Measurements from ENCODE around the gene PRDM11. TPM values are rescaled to one million over a fixed set of nuclear protein-coding genes. Genes with fewer than 3 reads are reported as not detected.
A peak's percentile ranks its signal among the peaks of the same experiment; 100 is the strongest.
"Not testable (repeated sequence)": the region's sequence is repeated elsewhere in the genome, so short reads cannot be mapped to it uniquely, and the experiment has no call there.

Gene PRDM11
- total RNA-seq, 6 experiments from 2014 or later = 1.4 to 4.1 (median 3.8) TPM

DNA sequence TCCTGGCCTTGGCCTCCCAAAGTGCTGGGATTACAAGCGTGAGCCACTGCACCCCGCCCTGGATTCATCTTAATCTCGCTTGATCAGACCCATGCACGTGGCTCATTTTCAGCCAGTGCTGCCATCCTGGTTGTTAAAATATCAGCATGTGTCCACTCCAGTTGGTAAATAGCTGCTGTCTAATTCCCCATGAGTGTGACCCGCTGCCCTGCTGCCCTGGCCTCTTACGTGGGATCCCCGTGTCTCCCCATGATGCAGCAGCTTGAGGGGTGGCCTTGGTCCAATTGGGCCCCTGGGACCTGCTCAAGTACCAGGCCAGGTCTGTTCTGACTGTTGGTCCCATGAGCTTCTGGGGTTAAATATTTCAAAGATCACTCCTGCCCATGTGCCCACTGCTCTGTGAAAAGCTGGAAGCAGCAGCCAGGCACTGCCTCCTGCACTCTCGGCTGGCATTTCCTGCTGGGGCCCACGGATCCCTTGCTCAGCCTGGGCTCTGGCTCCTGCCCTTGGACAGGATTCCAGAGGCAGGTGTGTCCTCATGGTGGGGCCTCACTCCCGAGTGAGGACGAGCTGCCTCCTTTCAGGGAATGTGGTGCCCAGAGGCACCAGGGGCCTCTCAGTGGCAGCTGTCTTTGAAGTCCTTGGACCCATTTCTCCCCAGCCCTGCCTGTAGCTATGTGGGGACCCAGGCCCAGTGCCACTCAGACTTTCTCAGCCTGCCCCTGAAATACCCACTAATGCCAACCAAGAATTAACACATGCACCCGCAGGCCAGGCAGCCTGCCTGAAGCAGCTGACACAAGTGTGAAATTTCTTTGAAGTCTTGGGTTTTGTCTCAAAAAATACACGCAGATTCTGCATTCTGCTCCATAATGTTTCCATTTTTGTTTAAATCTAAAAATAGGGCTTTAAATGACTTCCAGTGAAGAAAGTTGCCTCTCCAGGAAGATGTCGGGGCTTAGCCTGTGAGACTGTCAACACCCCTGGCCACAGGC is 38.1 kb upstream of the PRDM11 start:
- TF ChIP-seq, protein P1, sequence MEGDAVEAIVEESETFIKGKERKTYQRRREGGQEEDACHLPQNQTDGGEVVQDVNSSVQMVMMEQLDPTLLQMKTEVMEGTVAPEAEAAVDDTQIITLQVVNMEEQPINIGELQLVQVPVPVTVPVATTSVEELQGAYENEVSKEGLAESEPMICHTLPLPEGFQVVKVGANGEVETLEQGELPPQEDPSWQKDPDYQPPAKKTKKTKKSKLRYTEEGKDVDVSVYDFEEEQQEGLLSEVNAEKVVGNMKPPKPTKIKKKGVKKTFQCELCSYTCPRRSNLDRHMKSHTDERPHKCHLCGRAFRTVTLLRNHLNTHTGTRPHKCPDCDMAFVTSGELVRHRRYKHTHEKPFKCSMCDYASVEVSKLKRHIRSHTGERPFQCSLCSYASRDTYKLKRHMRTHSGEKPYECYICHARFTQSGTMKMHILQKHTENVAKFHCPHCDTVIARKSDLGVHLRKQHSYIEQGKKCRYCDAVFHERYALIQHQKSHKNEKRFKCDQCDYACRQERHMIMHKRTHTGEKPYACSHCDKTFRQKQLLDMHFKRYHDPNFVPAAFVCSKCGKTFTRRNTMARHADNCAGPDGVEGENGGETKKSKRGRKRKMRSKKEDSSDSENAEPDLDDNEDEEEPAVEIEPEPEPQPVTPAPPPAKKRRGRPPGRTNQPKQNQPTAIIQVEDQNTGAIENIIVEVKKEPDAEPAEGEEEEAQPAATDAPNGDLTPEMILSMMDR (IDR thresholded peaks at IDR 0.05) = no peak
- TF ChIP-seq POLR2A (IDR thresholded peaks at IDR 0.05) = no peak
- intact Hi-C loops (cut with DNase I) = loop anchor here (5.0 to 10.0 kb wide), 3 partner anchors 176 to 189 kb away; no protein-coding TSS in a partner anchor
- 74% methylated on average over 8 of the region's 14 CpGs for WGBS (ENCODE audit: insufficient coverage, low coverage, low lambda C conversion rate, missing lambda C conversion rate)

DNA sequence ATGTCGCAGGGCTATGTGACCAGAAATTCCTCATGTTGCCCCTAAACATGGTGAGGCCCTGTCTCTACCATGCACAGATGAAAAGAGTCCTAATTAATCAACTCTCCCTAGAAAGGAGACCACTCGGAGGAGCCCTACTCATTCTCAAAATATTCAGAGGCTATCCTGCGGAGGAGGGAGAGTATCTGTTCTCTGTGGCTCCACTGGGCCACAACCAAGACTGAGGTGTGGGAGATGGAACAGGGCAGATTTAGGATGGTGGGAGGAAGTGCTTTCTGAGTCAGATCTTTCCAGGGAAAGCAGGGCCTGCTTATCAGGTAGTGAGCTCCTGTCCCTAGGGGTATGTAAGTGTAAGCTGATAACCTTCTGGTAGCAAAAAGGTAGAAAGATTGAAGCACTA is 37.0 kb upstream of the PRDM11 start:
- Histone ChIP-seq H3K9me3 (no peaks in the 10 kb centered on the region), H3K4me3 (no peak overlapping the region), H3K36me3 (no peaks in the 10 kb centered on the region), H3K27me3 (peaks cover 0 to 1% of the 10 kb centered on the region in 2 donors), H3K27ac (no peak overlapping the region), H3K4me1 (no peaks in the 10 kb centered on the region)
- 79% methylated on average over 3 of the region's 3 CpGs for WGBS (ENCODE audit: insufficient coverage, low coverage, low lambda C conversion rate, missing lambda C conversion rate)
- TF ChIP-seq POLR2A (IDR thresholded peaks at IDR 0.05) = no peak
- TF ChIP-seq, protein P1 (IDR thresholded peaks at IDR 0.05) = no peak
- intact Hi-C loops (cut with DNase I) = loop anchor here (5.0 to 10.0 kb wide), 3 partner anchors 177 to 188 kb away; no protein-coding TSS in a partner anchor
- DNase-seq (no peak), ATAC-seq (no peak)

More for the DNA sequence above, 38.1 kb upstream of the PRDM11 start:
- no peaks in the 10 kb centered on the region for H3K27me3 ChIP-seq
- H3K36me3 ChIP-seq = no peaks in the 10 kb centered on the region
- H3K4me3 ChIP-seq = no peak overlapping the region
- H3K4me1 ChIP-seq = peaks cover 0 to 2% (median 0%) of the 10 kb centered on the region in 4 donors
- no peak for ATAC-seq
- DNase-seq = no peak
- H3K27ac ChIP-seq = no peak overlapping the region
- H3K9me3 ChIP-seq = no peaks in the 10 kb centered on the region

- DNase-seq (no peak), ATAC-seq (peak; percentile 88 to 94 (median 92))
- intact Hi-C loops (cut with DNase I) = loop anchor here (5.0 kb wide), 1 partner anchor 222 kb away; no protein-coding TSS in a partner anchor
- Histone ChIP-seq H3K4me3 (no peak overlapping the region), H3K4me1 (no peaks in the 10 kb centered on the region), H3K36me3 (no peaks in the 10 kb centered on the region), H3K9me3 (no peaks in the 10 kb centered on the region), H3K27ac (no peak overlapping the region), H3K27me3 (peaks cover 0 to 4% of the 10 kb centered on the region in 2 donors)
- TF ChIP-seq POLR2A (IDR thresholded peaks at IDR 0.05) = no peak
- TF ChIP-seq, protein P1 (IDR thresholded peaks at IDR 0.05) = peak; percentile 66 to 83 (median 77)
- WGBS (ENCODE audit: insufficient coverage, low coverage, low lambda C conversion rate, missing lambda C conversion rate) = 3% methylated on average over 10 of the region's 10 CpGs
These were observed 35.9 kb upstream of the PRDM11 start for GRCh38 chr11:45110562-45110961.

DNA sequence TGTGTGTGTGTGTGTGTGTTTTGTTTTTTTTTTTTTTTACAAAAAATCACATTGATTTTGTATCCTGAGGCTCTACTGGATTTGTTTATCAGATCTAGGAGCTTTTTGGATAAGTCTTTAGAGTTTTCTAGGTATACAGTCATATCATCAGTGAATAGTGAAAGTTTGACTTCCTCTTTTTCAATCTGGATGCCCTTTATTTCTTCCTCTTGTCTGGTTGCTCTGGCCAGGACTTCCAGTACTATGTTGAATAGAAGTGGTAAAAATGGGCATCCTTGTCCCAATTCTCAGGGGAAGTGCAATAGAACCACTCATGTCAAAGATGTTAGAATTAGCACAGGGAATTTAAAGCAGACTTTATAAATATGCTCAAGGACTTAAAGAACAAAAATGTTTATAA is 32.6 kb upstream of the PRDM11 start:
- intact Hi-C loops (cut with DNase I) = loop anchor here (5.0 kb wide), 1 partner anchor 218 kb away; no protein-coding TSS in a partner anchor
- H3K27ac ChIP-seq = no peak overlapping the region

GRCh38 chr11:45127836-45128235 is 18.6 kb upstream of the PRDM11 start:
- 77% methylated on average over 6 of the region's 9 CpGs for WGBS (ENCODE audit: insufficient coverage, low coverage, low lambda C conversion rate, missing lambda C conversion rate)
- ATAC-seq; H3K36me3 ChIP-seq; H3K27ac ChIP-seq; H3K9me3 ChIP-seq; H3K4me1 ChIP-seq; DNase-seq; H3K4me3 ChIP-seq; H3K27me3 ChIP-seq; intact Hi-C loops (cut with DNase I): not testable (repeated sequence)

More for the DNA sequence above, 32.6 kb upstream of the PRDM11 start:
- DNase-seq (no peak), ATAC-seq (no peak)
- Histone ChIP-seq H3K36me3 (no peaks in the 10 kb centered on the region), H3K4me3 (no peak overlapping the region), H3K4me1 (no peaks in the 10 kb centered on the region), H3K9me3 (no peaks in the 10 kb centered on the region), H3K27me3 (peaks cover 0 to 4% of the 10 kb centered on the region in 2 donors)
- TF ChIP-seq, protein P1 (IDR thresholded peaks at IDR 0.05) = no peak
- TF ChIP-seq POLR2A (IDR thresholded peaks at IDR 0.05) = no peak

All from right lobe of liver (tissue), 6 donors.